Liver (tissue), 3 donors: ENCODE results near the gene LDLR.

Source experiments
- EGR1 ChIP-seq, 2 donors: IDR thresholded peaks; 2 replicates each; pipeline ENCODE4 v1.6.1; 2016 to 2018; ENCODE audit warnings: antibody characterized with exemption in 2 of 2, low read depth in 2 of 2
- FOXA2 ChIP-seq: IDR thresholded peaks from 2 replicates; pipeline ENCODE4 v1.6.1; 2016; ENCODE audit warnings: antibody characterized with exemption
- HNF4G ChIP-seq: IDR thresholded peaks from 2 replicates; pipeline ENCODE4 v1.6.1; 2016; ENCODE audit warnings: antibody characterized with exemption
- JUND ChIP-seq, 2 donors: IDR thresholded peaks; 2 replicates each; pipeline ENCODE4 v1.6.1; 2016; ENCODE audit warnings: antibody characterized with exemption in 2 of 2
- NR2F2 ChIP-seq: IDR thresholded peaks from 2 replicates; pipeline ENCODE4 v1.6.1; 2016; ENCODE audit warnings: antibody characterized with exemption
- RAD21 ChIP-seq, 2 donors: IDR thresholded peaks; 2 replicates each; pipeline ENCODE4 v1.6.1; 2016; ENCODE audit warnings: antibody characterized with exemption in 2 of 2, mild to moderate bottlenecking in 2 of 2
- SP1 ChIP-seq: IDR thresholded peaks from 2 replicates; pipeline ENCODE4 v1.6.1; 2018; ENCODE audit warnings: antibody characterized with exemption, mild to moderate bottlenecking
- TAF1 ChIP-seq: conservative IDR thresholded peaks from 2 replicates; pipeline ENCODE4 v1.6.1; 2016; ENCODE audit warnings: antibody characterized with exemption, mild to moderate bottlenecking
- YY1 ChIP-seq: IDR thresholded peaks from 2 replicates; pipeline ENCODE4 v1.6.1; 2016; ENCODE audit warnings: antibody characterized with exemption, mild to moderate bottlenecking
- TF ChIP-seq, protein P1 (sequence below): fragments of 150-350 bp; IDR thresholded peaks from 2 replicates; pipeline ENCODE4 v1.5.1; 2017; ENCODE audit warnings: improper control_type of control experiment, low read depth, low read length; ENCODE audit not compliant: missing input control
- TF ChIP-seq, protein P2 (sequence below): IDR thresholded peaks from 2 replicates; pipeline ENCODE4 v1.6.1; 2016; ENCODE audit warnings: antibody characterized with exemption
- TF ChIP-seq, protein P3 (sequence below): IDR thresholded peaks from 2 replicates; pipeline ENCODE4 v1.6.1; 2016; ENCODE audit warnings: antibody characterized with exemption
- TF ChIP-seq, protein P4 (sequence below): IDR thresholded peaks from 2 replicates; pipeline ENCODE4 v1.6.1; 2016; ENCODE audit warnings: antibody characterized with exemption
- TF ChIP-seq, protein P5 (sequence below): IDR thresholded peaks from 2 replicates; pipeline ENCODE4 v1.6.1; 2016; ENCODE audit warnings: antibody characterized with exemption, mild to moderate bottlenecking
- donor health status: healthy.
- donor health status: healthy.

DNA sequence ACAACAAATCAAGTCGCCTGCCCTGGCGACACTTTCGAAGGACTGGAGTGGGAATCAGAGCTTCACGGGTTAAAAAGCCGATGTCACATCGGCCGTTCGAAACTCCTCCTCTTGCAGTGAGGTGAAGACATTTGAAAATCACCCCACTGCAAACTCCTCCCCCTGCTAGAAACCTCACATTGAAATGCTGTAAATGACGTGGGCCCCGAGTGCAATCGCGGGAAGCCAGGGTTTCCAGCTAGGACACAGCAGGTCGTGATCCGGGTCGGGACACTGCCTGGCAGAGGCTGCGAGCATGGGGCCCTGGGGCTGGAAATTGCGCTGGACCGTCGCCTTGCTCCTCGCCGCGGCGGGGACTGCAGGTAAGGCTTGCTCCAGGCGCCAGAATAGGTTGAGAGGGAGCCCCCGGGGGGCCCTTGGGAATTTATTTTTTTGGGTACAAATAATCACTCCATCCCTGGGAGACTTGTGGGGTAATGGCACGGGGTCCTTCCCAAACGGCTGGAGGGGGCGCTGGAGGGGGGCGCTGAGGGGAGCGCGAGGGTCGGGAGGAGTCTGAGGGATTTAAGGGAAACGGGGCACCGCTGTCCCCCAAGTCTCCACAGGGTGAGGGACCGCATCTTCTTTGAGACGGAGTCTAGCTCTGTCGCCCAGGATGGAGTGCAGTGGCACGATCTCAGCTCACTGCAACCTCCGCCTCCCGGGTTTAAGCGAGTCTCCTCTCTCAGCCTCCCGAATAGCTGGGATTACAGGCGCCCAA is at the start of gene LDLR:
- TF ChIP-seq, protein P1, sequence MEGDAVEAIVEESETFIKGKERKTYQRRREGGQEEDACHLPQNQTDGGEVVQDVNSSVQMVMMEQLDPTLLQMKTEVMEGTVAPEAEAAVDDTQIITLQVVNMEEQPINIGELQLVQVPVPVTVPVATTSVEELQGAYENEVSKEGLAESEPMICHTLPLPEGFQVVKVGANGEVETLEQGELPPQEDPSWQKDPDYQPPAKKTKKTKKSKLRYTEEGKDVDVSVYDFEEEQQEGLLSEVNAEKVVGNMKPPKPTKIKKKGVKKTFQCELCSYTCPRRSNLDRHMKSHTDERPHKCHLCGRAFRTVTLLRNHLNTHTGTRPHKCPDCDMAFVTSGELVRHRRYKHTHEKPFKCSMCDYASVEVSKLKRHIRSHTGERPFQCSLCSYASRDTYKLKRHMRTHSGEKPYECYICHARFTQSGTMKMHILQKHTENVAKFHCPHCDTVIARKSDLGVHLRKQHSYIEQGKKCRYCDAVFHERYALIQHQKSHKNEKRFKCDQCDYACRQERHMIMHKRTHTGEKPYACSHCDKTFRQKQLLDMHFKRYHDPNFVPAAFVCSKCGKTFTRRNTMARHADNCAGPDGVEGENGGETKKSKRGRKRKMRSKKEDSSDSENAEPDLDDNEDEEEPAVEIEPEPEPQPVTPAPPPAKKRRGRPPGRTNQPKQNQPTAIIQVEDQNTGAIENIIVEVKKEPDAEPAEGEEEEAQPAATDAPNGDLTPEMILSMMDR = no peak
- TF ChIP-seq SP1 (peak; percentile 90), HNF4G (no peak), TAF1 (peak; percentile 96), RAD21 (IDR thresholded peaks at IDR 0.05) (peak in 1 of 2 donors; percentile 35), JUND (IDR thresholded peaks at IDR 0.05) (peak in 1 of 2 donors; percentile 56), EGR1 (IDR thresholded peaks at IDR 0.05; ENCODE audit: low read depth in 2 of 2) (peak in 1 of 2 donors; percentile 57), YY1 (peak; percentile 79), NR2F2 (peak; percentile 73), FOXA2 (no peak)
- TF ChIP-seq, protein P2, sequence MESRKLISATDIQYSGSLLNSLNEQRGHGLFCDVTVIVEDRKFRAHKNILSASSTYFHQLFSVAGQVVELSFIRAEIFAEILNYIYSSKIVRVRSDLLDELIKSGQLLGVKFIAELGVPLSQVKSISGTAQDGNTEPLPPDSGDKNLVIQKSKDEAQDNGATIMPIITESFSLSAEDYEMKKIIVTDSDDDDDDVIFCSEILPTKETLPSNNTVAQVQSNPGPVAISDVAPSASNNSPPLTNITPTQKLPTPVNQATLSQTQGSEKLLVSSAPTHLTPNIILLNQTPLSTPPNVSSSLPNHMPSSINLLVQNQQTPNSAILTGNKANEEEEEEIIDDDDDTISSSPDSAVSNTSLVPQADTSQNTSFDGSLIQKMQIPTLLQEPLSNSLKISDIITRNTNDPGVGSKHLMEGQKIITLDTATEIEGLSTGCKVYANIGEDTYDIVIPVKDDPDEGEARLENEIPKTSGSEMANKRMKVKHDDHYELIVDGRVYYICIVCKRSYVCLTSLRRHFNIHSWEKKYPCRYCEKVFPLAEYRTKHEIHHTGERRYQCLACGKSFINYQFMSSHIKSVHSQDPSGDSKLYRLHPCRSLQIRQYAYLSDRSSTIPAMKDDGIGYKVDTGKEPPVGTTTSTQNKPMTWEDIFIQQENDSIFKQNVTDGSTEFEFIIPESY = peak; percentile 46
- TF ChIP-seq, protein P3, sequence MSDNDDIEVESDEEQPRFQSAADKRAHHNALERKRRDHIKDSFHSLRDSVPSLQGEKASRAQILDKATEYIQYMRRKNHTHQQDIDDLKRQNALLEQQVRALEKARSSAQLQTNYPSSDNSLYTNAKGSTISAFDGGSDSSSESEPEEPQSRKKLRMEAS = peak; percentile 72
- TF ChIP-seq, protein P4, sequence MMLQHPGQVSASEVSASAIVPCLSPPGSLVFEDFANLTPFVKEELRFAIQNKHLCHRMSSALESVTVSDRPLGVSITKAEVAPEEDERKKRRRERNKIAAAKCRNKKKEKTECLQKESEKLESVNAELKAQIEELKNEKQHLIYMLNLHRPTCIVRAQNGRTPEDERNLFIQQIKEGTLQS = no peak
- TF ChIP-seq, protein P5, sequence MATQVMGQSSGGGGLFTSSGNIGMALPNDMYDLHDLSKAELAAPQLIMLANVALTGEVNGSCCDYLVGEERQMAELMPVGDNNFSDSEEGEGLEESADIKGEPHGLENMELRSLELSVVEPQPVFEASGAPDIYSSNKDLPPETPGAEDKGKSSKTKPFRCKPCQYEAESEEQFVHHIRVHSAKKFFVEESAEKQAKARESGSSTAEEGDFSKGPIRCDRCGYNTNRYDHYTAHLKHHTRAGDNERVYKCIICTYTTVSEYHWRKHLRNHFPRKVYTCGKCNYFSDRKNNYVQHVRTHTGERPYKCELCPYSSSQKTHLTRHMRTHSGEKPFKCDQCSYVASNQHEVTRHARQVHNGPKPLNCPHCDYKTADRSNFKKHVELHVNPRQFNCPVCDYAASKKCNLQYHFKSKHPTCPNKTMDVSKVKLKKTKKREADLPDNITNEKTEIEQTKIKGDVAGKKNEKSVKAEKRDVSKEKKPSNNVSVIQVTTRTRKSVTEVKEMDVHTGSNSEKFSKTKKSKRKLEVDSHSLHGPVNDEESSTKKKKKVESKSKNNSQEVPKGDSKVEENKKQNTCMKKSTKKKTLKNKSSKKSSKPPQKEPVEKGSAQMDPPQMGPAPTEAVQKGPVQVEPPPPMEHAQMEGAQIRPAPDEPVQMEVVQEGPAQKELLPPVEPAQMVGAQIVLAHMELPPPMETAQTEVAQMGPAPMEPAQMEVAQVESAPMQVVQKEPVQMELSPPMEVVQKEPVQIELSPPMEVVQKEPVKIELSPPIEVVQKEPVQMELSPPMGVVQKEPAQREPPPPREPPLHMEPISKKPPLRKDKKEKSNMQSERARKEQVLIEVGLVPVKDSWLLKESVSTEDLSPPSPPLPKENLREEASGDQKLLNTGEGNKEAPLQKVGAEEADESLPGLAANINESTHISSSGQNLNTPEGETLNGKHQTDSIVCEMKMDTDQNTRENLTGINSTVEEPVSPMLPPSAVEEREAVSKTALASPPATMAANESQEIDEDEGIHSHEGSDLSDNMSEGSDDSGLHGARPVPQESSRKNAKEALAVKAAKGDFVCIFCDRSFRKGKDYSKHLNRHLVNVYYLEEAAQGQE = peak; percentile 95
